GM18868 (cell line): ENCODE results near the gene WDFY2.

Experiments
- ATAC-seq: cut with Tn5 transposase; IDR thresholded peaks from one replicate; pipeline ENCODE4 v1.9.1; 2021; ENCODE audit warnings: mild to moderate bottlenecking, moderate library complexity; ENCODE audit not compliant: unreplicated experiment

WDFY2 gene

DNA sequence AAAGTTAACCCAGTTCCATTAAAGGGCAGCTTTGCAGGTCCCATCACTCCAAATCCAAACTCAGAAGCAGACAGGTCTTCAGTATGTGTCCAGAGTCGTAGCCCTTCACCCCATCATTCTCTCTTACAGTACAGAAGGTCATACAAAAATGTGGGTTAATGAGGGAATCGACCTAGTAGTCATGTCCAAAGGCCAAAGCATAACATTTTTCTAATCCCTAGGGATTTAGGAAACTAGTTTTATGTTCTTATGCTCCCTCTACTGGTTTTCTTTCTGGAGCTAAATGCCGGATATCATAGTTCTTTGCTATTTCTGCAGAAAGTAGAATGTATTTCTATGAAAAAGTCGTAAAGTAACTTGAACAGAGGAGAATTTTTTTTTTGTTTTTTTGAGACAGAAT, 147.5 kb downstream of the WDFY2 start:
- no peak for ATAC-seq

GRCh38 chr13:51733374-51734298, 149.4 kb downstream of the WDFY2 start:
- ATAC-seq: no peak

- no peak for ATAC-seq
Observed at GRCh38 chr13:51734786-51735185, 150.5 kb downstream of the WDFY2 start.

- ATAC-seq: no peak
Observed at GRCh38 chr13:51737609-51738008, 153.3 kb downstream of the WDFY2 start.

- no peak for ATAC-seq
Observed at GRCh38 chr13:51738226-51738905, 154.1 kb downstream of the WDFY2 start.

DNA sequence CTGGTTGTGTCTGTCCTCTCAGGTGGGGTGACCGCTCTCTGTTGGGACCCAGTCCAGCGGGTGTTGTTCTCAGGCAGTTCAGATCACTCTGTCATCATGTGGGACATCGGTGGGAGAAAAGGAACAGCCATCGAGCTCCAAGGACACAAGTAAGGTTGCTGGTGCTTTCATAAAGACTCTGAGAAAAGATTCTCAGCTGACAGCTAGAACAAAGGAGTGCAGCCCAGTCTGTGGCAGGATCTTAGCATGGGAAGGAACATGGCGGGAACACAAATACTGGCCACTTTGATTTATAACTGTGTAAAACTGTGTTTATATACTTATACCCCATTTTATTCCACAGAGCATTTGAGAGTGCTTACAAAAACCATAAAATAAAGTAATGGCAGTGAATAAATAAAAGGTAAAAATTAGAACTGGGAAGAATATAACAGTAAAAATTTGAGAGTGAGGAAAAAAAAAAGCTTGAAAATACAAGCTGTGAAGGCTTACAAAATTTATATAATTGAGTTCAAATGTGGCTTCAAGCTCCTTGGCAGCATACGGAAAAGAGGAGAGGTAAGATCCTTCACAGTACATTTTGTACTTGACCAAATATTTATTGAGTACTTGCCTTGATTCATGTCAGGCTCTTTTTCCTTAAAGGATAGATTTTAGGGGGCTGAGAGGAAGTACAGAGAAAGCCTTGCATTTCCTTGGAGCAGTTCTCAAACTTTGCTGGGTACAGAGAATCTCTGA, 154.9 kb downstream of the WDFY2 start:
- ATAC-seq: no peak

GRCh38 chr13:51740698-51741097, 156.4 kb downstream of the WDFY2 start:
- ATAC-seq: no peak

DNA sequence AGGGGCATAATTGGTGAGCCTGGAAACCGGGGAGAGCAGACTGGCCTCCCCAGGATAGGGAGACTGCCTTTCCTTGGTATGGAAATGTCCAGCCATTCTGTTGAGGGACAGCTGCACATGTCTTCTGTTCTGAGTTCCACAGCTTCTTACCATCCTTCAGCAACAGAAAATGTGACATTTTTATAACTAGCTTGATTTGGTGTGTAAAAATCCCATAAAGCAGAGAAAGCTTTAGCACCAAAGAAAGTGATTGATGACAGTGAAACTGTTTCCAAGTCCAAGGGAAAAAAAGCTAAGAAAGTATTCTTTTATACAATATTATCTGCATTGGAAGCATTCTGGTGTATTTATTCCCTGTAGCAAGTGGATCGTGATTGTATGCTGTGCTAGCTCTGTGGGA, 157.8 kb downstream of the WDFY2 start:
- ATAC-seq: no peak

GRCh38 chr13:51742611-51743010, 158.3 kb downstream of the WDFY2 start:
- no peak for ATAC-seq

- ATAC-seq: no peak
Observed at GRCh38 chr13:51745243-51745642, 161.0 kb downstream of the WDFY2 start.

DNA sequence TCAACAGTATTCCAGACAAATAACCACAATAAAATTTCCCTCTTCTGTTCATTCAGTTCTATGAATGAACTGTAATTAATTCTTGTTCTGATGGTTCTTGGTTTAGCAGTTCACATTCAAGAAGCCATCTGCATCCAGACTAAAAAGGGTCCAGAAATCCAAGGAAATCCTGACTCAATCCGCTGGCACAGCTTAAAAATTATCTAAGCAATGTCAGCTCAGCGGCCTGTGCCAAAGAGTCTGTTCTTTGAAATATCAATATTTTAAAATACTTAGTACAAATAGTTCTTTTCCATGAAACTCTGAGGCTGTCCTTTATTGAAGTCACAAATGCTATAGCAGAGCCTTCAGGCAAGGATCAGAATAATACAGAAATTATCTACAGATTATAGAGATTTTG, 162.5 kb downstream of the WDFY2 start:
- ATAC-seq: no peak

DNA sequence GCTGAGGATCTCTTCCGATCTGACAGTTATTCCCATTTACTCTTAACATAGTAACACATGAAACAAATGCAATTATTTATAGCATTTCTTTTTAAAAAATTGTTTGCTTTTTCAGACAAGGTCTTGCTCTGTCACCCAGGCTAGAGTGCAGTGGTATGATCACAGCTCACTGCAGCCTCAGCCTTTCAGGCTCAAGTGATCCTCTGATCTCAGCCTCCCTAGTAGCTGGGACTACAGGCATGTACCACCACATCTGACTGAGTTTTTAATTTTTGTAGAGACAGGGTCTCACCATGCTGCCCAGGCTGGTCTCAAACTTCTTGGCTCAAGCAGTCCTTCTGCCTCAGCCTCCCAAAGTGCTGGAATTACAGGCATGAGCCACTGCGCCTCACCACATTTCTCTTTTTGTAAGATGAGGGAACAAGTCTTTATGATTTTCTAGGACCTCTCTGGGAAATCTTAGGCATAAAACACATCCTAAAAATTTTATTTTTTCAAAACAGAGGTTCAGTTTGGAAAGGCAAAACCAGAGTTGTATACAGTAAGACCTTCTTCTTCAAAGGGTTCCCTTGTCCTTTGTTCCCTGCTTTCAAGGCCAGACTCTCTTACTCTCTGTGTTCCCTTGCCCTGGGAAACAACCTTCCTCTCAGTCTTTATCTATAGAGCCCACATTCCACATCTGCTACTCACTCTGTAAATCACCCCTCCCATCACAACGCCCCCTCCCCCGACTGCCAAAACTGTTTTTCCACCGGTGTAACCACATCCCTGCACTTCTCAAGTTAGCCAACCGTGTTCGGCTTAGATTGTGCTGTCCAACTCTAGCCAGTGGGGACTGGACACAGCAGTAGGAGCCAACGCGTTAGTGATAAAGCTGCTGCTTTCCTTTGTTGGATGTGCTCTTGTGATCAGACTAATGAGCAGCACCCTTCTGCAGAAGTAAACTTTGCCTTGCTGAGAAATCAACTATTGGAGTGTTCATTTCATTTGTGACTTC, 163.5 kb downstream of the WDFY2 start:
- ATAC-seq: no peak

DNA sequence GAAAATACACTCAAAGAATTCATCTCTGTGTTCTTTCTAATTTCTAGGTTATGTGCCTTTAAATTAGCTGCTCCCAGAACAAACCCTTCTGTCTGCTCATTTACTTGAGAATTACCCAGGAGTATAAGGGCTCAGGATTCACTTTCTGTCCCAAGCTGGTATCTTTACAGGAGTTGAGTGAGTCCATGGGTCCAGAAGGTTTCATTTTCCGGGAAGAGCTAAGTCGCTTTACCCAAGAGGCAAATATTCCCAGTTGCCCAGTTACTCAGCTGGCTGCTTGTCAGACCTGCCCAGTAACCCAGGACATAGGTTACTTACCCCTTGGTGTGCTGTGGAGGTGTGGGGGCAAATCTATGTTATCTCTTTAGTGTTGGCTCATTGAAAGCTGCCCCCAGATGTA, 172.4 kb downstream of the WDFY2 start:
- ATAC-seq: no peak

- ATAC-seq: no peak
Observed at GRCh38 chr13:51758691-51759090, 174.4 kb downstream of the WDFY2 start.

DNA sequence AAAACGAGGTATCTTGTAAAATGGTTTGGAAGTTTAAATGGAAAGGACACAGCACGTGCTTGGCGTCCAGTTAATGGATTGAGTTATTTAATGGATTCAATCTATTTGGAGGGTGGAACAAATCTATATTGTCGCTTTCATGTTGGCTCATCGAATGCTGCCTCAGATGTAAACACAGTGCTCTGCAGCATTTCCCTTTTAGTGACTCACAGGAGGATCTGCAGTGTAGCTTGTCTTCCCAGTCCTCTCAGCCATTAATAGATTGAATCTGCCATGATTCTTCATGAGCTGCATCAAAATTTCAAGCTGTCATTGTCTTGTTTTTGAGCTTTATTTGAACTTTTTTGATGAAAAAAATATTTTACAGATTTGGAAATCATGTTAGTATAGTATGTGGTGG, 175.0 kb downstream of the WDFY2 start:
- no peak for ATAC-seq

- ATAC-seq: no peak
Observed at GRCh38 chr13:51760592-51760991, 176.3 kb downstream of the WDFY2 start.

- no peak for ATAC-seq
Observed at GRCh38 chr13:51761643-51762350, 177.5 kb downstream of the WDFY2 start.

DNA sequence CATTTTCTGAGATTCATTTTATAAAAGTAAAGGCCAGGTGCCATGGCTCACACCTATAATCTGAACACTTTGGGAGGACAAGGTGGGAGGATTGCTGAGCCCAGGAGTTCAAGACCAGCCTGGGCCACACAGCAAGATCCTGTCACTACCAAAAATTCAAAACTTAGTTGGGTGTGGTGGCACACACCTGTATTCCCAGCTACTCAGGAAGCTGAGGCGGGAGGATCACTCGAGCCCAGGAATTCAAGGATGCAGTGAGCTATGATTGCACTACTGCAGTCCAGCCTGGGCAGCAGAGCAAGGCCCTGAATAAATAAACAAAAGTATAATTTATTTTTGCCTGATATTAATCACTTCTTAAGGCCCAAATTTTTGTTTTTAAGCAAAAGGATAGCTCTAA, 179.2 kb downstream of the WDFY2 start:
- no peak for ATAC-seq

DNA sequence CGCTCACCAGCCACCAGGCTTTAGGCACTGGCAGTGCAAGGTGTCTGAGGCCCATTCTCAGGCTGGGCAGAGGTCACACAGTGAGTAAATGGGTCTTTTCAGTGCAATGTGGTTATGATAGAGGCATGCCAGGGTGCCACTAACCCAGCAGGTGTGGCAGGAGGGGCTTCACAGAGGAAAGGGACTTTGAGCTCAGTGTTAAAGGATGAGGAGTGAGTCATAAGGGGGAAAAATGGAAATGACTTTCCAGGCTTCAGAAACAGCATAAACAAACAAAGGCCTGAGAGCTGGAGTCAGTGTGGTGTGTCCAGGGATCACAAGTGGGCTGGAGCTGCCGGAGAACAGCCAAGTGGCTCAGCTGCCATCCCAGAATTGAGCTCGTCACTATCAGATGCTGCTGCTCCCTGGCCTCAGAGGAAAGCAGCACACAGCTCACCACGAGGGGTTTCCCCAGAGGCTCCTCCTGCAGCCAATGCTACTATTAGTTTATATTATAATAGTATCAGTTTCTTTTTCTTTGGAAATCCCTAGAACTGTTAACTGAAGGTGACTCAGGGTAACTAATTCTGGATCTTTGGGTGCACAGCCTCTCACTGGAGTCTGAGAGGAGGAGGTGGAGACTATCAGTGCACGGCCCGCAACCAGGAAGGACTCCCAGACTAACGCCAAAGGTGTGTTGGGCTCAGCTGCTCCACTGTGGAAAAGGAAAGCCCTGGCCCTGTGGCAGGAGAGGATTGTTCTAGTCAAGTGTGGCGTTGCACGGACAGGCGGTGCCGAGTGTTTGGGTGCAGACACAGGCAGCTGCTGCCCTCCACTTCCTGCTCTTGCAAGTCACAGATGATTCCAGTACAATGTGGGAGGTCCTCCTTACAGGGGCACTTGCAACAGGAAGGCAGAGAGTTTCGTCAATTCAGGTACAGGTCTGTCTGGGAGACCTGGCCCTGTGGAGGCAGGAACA, 180.2 kb downstream of the WDFY2 start:
- ATAC-seq: peak; percentile 82
